Measurements from ENCODE around the gene GIPR.
"Not testable (repeated sequence)": the region's sequence is repeated elsewhere in the genome, so short reads cannot be mapped to it uniquely, and the experiment has no call there.

GIPR gene

DNA sequence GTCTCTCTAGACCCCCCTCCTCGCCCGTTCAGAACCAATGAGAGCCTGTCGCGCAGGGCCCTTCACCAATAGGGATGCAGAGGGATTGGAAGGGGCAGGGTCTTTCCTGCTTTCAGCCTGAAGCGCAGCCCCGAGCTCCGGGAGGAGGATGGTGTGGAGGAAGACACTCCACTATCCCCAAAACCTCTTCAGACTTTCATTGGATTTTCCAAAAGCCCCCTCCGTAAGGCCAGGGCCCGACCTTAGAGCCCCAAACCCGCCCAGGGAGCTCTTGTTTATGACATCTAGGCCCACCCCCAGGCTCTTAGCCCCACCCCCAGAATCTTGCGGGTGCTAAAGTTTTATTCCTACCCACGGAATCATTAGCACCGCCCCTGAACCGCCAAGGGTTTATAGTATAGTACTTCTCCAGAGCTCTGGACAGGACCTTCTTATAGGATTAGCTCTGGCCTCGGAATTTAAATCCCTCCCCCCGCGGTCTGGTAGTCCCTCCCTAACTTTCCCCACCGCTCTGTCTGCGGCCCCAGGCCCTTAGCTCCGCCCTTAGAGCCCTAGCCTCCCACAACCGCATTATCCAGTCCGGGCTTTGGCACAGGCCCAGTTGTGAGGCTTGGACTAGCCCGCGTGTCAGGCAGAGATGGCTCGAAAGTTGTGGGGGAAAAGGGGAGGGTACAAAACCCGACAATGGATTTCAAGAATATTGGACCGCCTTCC is 22.2 kb upstream of the GIPR start:
- DNase-seq (ENCODE audit: low read depth, low spot score), result peak; percentile 82

DNA sequence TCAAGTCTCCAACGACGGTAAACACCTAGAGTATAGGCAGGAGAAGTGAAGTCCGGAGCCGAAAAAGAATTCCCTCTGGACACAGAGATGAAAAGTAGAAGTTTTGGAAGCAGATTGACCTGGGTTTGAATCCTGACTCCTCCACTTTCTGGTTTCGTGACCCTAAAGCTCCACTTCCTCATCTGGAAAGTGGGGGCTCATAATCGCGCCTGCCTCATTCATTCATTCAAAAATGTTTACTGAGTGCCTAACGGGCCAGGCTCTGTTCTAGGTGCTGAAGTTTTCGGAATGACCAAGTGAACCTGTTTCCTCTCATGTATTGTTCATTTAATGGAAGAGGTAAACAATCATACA is 21.7 kb upstream of the GIPR start:
- DNase-seq (ENCODE audit: low read depth, low spot score), result no peak

DNA sequence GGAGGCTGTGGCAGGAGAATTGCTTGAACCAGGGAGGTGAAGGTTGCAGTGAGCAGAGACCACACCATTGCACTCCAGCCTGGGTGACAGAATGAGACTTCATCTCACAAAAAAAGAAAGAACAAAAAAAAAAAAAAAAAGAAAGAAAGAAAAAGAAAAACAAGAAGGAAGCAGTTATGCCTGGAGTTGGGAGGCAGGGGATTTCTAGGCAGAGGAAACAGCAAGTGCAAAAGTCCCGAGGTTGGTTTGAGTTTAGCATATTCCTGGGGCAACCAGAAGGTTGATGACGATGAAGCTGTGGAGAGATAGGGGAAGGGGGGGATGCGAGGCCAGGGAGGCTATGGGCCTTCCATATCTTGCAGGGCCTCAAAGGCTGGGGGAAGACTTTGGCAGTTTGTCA is 17.3 kb upstream of the GIPR start:
- DNase-seq (ENCODE audit: low read depth, low spot score), result no peak

DNA sequence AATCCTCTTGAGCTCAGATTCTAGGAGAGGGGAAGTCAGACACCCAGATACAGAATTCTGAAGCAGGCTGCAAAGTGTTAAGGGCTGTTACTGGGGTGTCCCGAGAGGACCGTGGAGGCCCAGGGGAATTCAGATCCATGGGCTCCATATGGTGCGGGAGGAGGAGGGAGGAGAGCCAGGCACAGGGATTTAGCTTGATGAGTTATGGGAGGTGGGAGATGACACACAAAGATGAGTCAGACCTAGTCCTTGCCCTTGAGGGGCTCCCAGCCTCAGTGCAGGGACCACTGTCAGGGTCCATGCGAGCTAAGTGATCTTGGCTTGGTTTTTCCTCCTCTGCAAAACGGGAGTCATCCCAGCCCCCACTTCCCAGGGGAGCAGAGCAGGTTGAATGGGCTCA is 14.4 kb upstream of the GIPR start:
- no peak for DNase-seq (ENCODE audit: low read depth, low spot score)

DNA sequence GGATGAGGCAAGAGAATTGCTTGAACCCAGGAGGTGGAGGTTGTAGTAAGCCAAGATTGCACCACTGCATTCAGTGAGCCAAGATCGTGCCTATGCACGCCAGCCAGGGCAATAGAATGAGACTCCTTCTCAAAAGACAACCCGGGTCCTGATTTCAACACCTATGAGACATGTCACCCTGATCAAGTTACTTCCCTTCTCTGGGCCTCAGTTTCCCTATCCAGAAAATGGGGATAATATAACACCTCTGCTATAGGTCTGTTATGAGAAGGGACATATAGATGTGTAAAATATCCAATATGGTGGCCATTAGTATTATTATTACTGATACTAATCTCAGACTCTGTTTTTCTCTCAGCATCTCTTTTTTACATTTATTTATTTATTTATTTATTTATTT is 12.9 kb upstream of the GIPR start:
- no peak for DNase-seq (ENCODE audit: low read depth, low spot score)

DNA sequence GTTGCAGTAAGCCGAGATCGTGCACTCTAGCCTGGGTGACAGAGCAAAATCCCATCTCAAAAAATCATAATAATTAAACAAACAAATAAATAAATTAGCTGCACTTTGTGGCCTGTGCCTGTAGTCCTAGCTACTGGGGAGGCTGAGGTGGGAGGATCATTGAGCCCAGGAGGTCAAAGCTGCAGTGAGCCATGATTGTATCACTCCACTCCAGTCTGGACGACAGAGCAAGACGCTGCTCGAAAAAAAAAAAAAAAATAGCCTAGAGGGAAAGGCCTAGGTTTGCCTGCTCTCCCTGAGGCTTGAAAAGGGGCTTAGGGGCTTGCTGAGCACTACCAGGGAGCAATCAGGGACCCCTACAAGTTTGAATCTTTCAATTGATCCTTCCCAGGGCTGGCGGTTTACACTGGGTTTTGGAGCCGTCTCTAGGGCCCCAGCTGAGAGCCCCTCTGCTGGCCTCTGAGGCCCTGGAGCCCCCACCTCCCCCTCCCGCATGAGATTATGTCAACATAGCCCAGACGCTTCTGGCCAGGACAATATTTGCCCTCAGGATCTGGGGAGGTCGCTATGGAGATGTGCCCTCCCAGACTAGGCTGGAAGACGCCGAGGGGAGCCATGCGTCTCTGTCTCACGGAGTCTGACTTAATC is 10.4 kb upstream of the GIPR start:
- no peak for DNase-seq (ENCODE audit: low read depth, low spot score)

DNA sequence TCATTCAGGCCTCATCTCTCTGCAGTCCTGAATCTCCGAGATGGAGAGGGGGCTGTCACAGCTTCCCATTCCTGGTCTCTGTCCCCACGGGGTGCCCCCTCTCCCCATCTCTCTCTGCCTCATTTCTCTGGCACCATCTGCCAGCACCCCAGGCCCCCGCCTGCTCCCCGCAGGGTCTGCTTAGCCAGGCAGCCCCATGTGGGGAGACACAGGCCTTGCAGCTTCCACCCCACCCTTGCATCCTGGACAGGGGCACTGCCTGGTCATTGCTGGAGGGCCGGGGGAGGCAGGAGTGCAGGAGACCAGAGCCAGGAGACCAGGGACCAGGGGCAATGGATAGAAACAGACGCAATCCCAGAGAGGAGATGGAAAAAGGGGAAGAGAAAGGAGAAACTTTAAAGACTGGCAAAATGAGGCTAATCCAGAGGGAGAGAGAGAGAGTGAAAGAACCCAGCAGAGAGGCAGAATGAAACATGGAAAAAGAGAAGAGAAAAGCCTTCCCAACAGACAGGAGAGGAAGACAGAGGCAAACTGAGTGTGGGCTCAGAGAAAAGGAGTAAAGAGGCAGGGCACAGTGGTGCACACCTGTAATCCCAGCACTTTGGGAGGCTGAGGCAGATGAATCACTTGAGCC is 8.8 kb upstream of the GIPR start:
- DNase-seq (ENCODE audit: low read depth, low spot score), result no peak

DNA sequence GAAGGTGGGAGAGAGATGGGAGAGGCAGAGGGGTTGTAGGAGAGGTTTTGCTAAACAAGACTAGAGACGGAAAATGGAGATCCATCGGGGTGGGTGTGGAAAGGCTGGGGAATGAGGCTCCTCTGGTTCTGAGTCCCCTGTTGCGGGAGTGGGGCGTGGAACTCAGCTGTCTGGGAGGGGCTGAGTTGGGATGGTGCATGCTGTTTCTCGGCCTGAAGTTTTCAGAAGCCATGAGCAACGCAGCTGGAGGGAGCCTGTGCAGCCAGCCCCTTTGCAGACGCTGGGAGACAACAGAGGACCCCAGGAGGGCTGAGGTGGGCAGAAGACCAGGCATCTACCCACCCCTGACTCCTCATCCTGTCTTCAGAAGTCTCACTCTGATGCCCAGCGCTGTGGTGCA is 7.4 kb upstream of the GIPR start:
- DNase-seq (ENCODE audit: low read depth, low spot score), result no peak

DNA sequence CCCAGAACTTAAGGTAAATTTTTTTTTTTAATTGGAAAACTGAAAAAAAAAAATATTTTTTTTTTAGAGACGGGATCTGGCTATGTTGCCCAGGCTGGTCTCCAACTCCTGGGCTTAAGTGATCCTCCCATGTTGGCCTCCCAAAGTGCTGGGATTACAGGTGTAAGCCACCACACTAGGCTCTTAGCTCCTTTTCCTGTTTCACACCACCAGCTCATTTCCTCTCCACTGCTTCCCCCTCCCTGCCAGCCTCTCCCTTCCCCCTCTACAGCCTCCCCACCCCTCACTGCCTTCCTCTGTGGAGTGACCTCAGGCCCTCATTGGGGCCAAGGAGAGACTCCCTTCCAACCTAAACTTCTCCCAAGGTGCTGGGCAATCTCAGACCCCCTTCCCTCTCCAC is 4.2 kb upstream of the GIPR start:
- no peak for DNase-seq (ENCODE audit: low read depth, low spot score)

DNA sequence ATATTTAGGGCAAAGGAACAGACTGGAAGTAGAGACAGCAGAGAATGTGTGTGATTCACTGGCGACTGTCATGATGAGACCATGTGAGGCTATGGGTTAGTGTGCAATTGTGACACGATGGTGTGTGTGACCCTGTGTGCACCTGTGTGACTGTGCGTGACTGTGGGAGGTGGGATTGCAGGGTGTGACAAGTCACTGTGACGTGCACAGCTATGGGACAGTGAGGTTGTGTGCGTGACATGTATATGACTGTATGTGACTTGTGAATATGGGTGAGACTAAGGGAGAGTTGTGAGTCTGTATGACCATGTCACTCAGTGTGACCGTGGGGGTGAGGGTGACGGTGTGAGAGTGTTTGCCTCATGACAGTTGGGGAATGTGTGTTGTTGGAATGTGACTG is 3.4 kb upstream of the GIPR start:
- no peak for DNase-seq (ENCODE audit: low read depth, low spot score)

DNA sequence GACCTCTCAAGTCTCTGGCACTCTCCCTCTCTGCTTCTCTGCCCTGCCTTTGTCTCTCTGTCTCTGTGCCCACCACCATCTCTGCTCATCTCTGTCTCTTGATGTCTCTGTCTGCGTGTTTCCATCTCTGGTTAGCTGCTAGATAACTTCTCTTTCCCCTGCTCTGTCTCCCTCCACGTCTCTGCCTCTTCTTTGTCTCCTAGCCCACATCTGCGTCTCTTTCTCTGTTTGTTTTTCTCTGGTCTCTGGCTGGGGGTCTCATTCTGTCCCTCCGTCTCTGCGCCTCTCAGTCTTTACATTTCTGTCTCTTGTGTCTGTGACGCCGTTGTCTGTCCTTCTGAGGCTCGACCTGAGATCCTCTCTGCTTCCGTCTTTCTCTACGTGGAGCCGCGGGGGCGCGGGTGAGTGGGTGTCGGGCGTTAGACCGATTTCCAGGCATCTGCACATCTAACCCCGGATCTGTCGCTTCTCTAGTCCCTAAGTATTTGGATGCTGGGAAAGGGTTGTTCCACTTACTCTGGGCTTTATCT is 386 bp downstream of the GIPR start:
- no peak for DNase-seq (ENCODE audit: low read depth, low spot score)

DNA sequence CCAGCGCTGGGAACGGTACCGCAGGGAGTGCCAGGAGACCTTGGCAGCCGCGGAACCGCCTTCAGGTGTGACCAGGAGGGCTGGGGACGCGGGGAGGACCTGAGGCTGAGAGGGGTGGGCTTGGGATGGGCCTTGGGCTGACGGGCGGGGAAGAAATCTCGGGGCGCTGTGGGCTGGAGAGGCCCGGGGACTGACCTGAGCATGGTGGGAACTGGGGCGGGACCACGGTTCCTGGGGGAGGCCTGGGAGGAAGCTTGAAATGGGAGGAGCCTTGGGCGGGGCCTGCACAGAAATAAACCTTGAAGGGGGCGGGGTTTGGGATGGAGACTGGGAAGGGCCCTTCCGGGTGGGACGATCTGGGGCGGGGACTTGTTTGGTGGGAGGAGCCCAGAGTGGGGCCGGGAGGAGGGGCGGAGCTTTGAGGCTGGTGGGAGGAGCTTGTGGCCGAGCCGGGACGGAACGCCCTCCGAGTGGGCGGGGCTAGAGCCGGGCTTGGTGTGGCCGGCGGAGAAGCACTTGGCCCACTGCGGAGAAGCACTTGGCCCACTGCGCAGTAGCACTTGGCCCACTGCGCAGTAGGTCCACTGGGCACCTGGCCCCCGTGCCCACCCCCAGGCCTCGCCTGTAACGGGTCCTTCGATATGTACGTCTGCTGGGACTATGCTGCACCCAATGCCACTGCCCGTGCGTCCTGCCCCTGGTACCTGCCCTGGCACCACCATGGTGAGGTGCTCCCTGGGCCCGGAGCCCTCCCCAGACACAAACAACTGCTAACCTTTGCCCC is 2.8 kb downstream of the GIPR start:
- DNase-seq (ENCODE audit: low read depth, low spot score), result no peak

DNA sequence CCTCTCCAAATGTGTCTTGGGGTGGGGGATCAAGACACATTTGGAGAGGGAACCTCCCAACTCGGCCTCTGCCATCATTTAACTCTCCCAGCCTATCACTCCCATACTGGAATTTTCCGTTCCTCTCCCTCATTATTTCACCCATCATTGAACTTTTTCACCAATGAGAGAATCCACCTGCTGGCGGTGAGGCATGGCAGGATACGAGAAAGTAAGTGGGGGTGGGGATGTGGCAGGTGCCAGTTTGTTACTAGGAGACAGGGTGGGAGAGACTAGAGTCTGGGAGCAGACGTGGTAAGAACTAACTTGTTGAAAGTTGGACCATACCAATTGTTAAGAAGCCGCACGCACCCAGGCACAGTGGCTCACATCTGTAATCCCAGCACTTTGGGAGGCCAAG is 6.9 kb downstream of the GIPR start:
- DNase-seq (ENCODE audit: low read depth, low spot score), result no peak

DNA sequence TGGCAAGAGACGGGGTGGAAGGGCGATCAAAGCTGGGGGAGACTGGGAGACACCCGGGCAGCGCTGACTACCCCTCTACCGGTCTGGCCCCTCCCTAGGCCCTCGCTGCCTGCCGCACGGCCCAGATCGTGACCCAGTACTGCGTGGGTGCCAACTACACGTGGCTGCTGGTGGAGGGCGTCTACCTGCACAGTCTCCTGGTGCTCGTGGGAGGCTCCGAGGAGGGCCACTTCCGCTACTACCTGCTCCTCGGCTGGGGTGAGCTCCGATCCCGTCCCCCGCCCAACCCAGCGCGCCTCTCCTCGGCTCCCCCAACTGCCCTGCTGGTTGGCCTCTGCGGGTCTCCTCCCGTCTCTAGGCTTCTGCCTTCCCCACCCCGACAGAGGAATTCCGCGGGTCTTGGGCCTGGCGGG is 8.8 kb downstream of the GIPR start:
- DNase-seq (ENCODE audit: low read depth, low spot score), result no peak

DNA sequence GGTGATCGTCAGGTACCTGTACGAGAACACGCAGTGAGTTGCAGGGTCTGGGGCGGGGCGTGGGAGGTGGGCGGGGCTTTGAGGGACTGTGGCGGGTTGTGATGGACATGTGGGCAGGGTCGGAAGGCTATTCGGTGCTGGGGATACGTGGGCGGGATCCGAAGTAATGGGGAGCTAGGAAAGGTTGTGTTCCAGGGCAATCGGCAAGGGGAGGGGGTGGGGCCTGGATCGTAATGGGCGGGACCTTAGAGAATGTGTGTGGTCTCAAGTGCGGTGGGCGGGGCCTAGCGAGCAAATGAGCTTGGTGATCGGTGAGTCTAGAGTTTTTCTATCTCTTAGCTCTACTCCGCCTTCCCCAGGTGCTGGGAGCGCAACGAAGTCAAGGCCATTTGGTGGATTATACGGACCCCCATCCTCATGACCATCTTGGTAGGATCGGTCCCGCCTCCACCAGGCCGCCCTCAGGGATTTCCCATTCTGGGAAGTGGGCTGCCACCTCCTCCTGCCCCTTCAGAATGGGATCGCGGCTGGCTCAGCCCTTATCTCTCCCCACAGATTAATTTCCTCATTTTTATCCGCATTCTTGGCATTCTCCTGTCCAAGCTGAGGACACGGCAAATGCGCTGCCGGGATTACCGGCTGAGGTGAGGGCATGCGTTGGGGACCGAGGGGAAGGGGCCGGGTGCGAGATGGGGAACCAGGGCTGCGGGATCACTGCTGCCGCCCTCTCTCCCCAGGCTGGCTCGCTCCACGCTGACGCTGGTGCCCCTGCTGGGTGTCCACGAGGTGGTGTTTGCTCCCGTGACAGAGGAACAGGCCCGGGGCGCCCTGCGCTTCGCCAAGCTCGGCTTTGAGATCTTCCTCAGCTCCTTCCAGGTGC is 9.6 kb downstream of the GIPR start:
- peak; percentile 41 for DNase-seq (ENCODE audit: low read depth, low spot score)

DNA sequence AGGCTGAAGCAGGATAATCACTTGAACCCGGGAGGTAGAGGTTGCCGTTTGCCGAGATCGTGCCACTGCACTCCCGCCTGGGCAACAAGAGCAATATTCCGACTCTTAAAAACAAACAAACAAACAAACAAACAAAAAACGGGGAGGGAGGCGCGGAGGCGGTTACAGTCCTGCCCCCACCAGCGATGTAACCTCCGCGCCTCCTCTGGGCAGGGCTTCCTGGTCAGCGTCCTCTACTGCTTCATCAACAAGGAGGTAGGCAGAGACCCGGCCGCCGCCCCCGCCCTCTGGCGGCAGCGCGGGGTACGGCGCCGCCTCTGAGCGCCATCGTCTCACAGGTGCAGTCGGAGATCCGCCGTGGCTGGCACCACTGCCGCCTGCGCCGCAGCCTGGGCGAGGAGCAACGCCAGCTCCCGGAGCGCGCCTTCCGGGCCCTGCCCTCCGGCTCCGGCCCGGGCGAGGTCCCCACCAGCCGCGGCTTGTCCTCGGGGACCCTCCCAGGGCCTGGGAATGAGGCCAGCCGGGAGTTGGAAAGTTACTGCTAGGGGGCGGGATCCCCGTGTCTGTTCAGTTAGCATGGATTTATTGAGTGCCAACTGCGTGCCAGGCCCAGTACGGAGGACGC is 13.5 kb downstream of the GIPR start:
- peak; percentile 33 for DNase-seq (ENCODE audit: low read depth, low spot score)

DNA sequence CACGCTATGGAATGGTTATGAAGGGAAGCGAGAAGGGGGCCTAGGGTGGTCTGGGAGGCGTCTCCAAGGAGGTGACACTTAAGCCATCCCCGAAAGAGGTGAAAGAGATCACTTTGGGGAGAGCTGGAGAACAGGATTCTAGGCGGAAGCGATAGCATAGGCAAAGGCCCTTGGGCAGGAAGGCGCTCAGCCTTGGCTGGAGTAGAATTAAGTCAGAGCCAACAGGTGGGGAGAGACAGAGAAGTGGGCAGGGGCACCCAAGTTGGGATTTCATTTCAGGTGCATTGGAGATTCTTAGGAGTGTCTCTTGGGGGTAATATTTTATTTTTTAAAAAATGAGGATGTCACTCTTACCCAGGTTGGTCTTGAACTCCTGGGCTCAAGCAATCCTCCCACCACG is 14.1 kb downstream of the GIPR start:
- DNase-seq (ENCODE audit: low read depth, low spot score), result no peak

DNA sequence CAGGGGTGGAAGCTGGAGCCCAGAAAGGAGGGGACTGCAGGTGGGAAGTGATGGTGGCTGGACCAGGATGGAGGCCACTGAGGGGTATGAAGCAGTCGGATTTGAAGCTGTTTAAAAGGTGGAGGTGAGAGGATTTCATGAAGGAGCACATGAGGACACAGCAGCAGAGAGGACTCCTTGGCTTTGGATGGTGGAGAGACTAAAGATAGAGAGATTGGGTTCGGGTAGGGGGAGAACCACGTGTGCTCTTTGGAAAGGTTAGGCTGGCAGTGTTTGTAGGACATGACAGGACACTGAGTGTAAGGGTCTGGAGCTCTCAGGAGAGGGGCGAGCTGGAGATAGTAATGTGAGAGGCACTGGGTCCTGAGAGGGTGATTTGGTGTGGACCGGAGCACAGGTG is 14.9 kb downstream of the GIPR start:
- no peak for DNase-seq (ENCODE audit: low read depth, low spot score)

DNA sequence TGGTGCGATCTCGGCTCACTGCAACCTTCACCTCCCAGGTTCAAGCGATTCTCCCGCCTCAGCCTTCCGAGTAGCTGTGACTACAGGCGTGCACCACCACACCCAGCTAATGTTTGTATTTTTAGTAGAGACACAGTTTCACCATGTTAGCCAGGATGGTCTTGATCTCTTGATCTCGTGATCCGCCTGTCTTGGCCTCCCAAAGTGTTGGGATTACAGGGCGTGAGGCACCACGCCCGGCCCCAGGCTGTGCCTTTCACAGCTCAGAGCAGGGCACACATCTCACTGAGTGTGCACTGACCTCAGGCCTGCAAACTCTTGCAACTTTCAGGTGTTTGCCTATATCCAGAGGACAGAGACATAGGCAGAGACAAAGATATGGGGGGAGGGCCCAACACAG is 17.0 kb downstream of the GIPR start:
- not testable (repeated sequence) for DNase-seq (ENCODE audit: low read depth, low spot score)

DNA sequence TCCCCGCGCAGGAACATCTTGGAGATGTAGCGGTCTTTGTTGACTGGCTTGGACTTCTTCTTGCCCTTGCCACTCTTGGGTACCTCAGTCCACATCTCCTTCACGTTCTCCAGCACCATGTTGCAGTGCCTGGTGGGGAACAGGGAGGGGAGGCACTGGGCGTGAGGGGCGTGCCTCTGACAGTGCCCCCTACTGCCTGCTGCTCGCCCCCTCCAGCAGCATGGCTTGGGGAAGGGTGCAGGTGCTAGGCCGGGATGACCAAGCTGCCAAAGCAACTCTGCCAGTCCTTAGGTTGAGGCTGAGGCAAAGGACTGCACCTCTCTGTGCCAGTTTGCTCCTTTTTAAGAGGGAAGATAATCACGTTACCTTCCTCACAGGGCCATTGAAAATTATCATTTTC is 19.6 kb downstream of the GIPR start:
- no peak for DNase-seq (ENCODE audit: low read depth, low spot score)
